Measurements from ENCODE around the gene ZNF467.

ZNF467 gene

DNA sequence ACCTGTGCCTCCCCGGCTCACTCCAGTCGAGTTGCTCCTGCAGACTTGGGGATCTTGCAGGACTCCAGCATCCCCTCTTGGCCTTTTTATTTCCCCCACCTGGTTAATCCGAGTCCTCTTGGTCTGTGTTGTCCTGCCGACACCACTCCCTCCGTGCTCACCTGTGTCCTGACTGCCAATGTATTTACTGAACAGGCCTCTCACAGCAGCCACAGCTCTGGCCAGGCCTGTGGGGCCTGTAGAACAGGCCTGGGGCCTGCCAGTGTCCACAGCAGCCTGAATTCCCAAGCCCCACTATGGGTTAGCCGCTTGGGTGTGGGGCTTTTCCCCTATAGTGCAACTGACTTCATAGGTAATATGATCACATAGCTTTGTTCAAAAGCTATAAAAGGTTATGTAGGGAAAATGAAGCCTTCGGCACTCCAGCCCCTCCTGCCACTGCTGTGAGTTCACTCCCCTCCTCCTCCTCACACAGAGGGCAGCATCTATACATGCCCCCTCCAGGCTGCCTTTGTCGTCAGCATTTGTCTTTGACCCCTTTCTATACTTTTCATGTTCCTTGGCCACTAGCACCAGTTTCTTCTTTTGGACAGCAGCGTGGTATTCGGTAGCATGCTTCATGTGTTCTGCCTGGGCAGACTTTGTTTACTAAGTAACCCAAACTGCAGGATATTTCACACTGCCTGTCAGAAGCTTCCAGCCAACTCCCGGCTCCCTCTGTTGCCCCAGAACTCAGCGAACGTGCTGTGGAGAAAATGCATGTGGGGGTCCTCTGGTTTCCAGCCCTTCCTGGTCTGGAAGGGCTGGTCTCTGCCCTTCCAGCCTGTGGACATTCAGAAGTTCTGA is 46.1 kb downstream of the ZNF467 start:
- no peak for DNase-seq (ENCODE audit: low read depth)

- no peak for DNase-seq (ENCODE audit: low read depth)
These were observed 47.5 kb downstream of the ZNF467 start for GRCh38 chr7:149725916-149726315.

DNA sequence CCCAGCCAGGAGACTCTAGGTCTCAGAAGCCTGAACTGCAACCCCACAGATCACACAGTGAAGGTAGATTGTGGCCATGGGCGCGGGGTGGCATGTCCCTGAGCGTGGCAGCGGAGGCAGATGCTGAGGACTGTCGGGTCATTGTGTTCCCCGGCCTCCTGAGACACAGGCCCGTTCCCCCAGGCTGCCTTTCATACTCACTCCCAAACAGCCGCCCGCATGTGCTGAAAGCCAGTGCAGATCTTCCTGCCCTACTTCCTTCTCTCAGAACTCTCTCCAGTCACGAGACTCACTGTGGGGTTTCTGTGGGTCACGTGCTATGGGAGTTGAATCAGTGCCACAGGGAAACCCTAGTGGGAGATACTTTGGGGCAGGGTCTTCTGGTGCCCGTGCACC is 48.0 kb downstream of the ZNF467 start:
- no peak for DNase-seq (ENCODE audit: low read depth)

GRCh38 chr7:149724661-149725425 is 48.5 kb downstream of the ZNF467 start:
- no peak for DNase-seq (ENCODE audit: low read depth)

DNA sequence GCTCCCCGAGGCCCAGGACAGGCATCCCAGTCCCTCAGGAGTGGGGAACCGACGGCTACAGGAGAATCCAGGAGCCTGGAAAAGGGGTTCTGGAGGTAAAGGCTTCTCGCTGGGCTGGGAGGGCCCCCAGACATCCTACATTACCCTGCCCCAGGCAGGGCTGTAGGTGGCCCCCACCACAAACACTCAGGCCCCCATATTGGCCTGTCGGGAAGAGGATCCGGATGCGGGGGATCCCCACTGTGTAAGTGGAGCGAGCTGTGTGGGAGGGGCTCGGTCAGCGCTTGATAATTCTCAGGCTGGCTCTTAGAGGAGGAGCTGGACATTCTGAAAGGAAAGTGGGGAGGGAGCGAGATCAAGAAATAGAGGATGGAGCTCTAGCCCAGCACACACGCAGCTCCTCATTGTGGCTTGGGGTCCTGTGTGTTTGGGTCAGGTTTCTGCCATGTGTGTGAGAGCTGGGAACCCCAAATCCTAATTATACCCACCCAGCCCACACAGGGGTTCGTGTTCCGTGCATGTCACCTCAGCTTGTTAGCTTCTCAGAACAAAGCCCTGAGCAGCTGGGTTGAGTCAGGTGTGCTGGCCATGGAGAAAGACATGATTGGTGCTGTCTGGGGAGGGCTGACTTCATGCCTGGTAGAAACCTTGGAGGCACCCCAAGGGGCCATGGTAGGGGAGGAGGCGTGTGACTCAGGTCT is 49.4 kb downstream of the ZNF467 start:
- no peak for DNase-seq (ENCODE audit: low read depth)

- DNase-seq (ENCODE audit: low read depth) = no peak
These were observed 50.2 kb downstream of the ZNF467 start for GRCh38 chr7:149723082-149723767.

DNA sequence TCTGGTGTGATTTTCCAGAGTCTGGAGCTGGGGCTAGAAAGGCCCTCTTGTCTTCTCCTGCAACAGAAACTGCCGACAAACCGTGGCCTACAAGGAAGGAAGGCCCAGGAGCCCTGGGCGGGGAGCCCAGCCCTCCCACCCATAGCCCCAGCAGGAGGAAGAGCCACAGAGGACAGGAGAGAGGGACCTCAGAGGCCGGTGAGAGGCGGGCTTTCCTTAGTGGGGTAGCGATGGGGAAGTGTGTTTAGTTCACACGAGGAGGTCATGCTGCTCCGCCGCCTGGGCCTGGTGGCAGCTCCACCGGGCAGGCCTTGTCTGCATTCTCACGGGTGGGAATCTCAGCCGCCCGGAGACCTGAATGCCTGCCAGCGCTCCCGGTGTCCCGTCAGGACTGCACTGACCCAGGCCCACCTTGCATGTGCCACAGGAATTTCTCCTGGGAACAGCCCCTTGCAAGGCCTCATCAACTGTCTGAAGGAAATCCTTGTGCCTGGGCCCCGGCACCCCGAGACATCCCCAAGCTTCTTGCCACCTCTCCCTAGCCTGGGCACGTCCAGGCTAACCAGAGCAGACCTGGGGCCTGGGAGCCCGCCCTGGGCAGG is 50.9 kb downstream of the ZNF467 start:
- DNase-seq (ENCODE audit: low read depth) = no peak

DNA sequence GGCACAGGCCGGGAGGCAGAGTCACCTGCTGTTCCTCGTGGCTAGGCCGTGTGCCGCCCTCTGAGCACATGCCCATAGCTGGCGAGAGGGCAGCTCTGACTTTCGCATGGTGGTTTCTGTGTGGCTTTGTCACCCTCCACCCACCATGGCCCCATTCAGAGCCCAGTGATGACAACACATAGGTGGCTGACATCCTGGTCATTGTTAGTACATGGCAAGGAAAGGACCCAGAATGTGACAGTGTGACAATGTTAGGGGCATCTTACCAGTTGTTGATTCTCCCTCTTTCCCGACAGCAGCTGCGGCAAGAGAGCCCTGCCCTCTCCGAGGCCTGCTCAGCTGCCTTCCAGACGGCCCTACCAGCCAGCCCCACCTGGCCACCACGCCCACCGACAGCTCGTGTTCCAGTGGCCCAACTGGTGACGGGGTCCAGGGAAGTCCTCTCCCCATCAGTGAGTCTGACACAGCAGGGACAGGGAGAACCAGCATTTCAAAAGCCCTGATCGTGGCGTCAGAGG is 52.2 kb downstream of the ZNF467 start:
- no peak for DNase-seq (ENCODE audit: low read depth)

DNA sequence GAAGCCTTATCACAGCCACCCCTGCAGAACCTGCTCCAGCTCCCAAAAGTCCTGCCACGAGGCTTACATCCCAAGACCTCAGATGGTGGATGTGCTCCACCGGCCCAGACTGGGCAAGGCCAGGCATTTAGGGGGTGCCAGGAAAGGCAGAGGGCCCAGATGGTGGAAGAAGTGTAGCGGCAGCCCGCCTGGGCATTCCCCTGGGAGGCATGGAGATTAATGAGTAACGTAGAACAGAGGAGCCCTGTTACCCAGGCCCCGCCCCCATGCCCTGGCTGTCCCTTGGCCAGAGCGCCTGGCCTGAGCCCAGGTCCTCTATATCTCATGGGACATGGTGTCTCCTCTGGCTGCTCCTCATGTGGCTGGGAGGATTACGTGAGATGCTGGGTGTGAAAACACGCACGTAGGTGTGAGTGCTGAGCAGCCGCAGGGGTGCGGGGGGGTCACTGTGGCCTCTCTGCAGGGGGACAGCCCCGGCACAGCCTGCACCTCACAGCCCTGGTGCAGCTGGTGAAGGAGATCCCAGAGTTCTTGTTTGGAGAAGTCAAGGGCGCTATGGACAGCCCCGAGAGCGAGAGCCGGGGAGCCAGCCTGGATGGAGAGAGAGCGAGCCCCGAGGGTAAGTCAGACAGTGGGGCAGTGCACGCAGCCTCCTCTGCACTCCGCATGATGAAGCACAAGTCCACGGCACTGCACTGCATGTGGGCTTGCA is 52.9 kb downstream of the ZNF467 start:
- no peak for DNase-seq (ENCODE audit: low read depth)

GRCh38 chr7:149719912-149720335 is 53.5 kb downstream of the ZNF467 start:
- no peak for DNase-seq (ENCODE audit: low read depth)

DNA sequence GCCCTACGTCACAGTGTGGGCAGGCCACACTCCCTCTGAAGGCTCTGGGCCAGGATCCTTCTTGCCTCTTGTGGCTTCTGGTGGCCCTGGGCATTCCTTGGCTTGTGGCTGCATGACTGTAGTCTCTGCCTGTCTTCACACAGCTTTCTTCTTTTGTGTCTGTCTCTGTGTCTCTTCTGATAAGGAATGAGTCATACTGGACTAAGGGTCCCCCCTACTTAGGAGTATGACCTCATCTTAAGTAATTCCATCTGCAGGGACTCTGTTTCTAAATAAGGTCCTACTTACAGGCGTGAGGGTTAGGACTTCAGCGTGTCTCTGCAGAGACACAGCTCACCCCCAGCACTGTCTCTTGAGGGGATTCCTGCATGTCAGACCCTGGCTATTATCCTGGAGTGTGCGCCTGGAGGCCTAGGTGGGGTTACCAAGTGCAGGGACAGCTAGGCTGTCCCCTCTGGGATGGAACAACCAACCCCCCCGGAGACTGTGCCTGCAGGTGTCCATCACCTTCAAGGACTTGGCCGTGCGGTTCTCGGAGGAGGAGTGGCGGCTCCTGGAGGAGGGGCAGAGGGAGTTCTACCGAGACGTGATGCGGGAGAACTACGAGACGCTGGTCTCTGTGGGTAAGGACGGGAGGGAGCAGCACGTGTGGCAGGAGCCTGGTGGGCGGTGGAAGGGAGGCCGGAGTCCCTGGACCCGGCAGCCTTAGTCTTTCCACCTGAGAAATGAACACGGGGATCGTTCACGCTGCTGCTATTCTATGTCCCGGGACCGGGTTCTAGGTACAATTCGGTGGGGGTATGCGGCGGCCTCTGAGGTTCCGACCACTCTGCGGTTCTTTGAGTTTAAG is 54.1 kb downstream of the ZNF467 start:
- no peak for DNase-seq (ENCODE audit: low read depth)

- no peak for DNase-seq (ENCODE audit: low read depth)
These were observed 54.7 kb downstream of the ZNF467 start for GRCh38 chr7:149718730-149719049.

DNA sequence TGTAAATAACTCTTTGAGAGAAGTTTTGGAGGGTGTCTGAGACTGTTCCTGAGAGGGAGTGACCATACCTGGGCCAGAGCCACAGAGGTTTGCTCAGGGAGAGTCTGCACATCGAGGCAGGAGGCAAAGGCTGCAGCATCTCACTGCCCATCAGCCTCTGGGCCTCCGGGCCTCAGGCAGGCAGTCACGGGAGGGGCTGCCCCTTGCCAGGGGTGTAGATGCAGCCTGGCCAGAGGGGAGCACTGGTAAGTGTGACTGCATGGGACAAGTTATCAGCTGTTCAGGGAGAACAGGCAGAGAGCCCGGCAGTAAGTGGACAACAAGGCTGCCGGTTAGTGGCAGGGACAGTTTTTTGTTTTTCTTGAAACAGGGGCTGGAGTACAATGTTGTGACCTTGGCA is 55.9 kb downstream of the ZNF467 start:
- DNase-seq (ENCODE audit: low read depth) = no peak

DNA sequence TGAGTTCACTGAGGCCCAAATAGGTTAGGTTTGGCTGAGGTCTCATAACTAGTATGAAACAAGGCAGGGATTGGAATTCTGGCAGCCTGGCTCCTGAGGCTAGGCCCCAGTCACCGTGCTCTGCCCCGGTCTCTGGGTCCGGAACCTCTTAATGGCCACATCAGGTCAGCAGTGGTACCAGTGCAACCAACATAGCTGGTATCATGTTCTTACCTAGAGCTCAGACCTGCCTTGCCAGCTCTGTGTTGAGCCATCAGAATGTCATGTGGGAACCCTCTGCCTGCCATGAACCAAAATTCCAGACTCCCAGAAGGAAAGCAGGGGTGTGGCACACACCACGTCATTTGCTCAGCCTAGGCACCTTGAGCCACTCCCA is 56.5 kb downstream of the ZNF467 start:
- DNase-seq (ENCODE audit: low read depth) = no peak

DNA sequence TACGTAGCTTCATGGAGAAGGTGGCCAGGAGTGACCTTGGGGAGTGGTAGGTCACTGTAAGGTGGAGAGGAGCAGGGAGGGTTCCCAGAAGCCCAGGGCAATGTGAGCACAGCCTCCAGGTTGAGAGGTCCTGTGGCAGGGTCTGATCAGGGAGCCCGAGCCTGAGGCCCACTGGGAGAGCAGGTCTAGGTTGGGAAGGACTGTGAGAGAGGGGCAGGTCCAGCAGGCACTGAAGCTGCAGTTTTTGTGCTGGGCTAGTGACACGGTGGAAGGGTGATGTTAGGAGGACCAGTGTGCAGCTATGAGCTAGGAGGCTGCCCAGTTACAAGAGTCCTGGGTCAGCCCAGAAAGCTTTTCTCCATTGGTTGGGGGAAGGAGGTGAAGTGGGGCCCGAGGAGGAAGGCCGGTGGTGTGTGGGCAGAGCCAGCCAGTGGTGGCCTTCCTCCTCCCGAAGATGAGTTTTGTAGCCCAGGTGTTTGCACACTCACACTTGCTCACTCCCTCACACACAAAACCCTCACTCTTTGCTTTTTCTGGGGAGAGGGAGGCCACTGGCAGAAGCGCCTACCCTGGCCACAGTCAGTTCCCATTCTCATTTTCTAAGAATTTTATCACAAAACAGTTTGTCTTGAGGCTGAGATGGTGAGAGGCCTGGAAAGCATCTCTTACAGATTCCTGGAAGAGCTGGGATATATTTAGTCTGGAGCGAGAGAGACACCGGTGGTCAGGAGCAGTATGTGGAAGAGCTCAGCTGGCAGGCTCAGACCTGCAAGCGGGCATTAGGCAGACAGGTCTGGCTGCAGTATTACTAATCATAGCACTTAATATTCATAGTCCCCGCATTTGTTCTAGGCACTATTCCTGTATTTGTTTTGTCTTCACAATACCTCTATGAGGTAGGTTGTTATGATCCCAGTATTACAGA is 57.1 kb downstream of the ZNF467 start:
- DNase-seq (ENCODE audit: low read depth) = no peak

DNA sequence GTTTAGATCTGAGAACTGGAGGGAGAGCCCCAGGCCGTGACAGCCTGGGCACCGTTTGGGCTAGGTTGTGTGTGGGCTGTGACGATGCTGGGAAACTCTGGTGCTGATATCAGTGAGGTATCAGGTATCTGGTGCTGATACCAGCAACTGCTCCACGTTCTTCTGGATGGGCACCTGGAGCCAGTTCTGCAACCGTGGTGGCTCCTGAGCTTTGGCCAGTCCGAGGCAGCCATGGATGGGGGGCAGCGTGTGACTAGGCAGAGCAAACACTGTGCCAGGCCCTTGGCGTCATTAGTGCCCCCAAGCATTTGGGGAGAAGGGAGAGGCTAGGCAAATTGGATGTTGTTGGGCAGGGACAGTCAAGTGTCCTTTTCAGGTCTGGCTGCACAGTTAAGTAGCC is 57.9 kb downstream of the ZNF467 start:
- DNase-seq (ENCODE audit: low read depth) = no peak

GRCh38 chr7:149714910-149715471 is 58.4 kb downstream of the ZNF467 start:
- DNase-seq (ENCODE audit: low read depth) = no peak

Data from stimulated activated CD8-positive, alpha-beta memory T cell treated with anti-CD3 and anti-CD28 coated beads, Interleukin-15, amount 100 ng/mL, for 24 hours (primary cell).